GM12874 (cell line): Measurements from ENCODE around the gene HSPA8.

Experiments
- CTCF ChIP-seq: IDR thresholded peaks from 2 replicates; pipeline ENCODE4 v1.5.1; 2011; ENCODE audit warnings: low read depth, mild to moderate bottlenecking, control low read depth, low read length, moderate library complexity; ENCODE audit not compliant: insufficient read depth

HSPA8 gene

GRCh38 chr11:123020968-123021367 is 41.0 kb downstream of the HSPA8 start:
- peak; percentile 64 for TF ChIP-seq CTCF

- no peak for TF ChIP-seq CTCF
Measured at GRCh38 chr11:123018702-123019101, 43.2 kb downstream of the HSPA8 start.

- no peak for TF ChIP-seq CTCF
Measured at GRCh38 chr11:123011510-123011909, 50.4 kb downstream of the HSPA8 start.
